Spleen (tissue), 11 donors: ENCODE results near the gene CLCN3. TPM values are rescaled to one million over a fixed set of nuclear protein-coding genes. Genes with fewer than 3 reads are reported as not detected.
"Not testable (repeated sequence)": the region's sequence is repeated elsewhere in the genome, so short reads cannot be mapped to it uniquely, and the experiment has no call there.

Experiments
- DNase-seq: peaks from one replicate; pipeline ENCODE4 v3.0.0-alpha.2; 2020
- H3K27ac ChIP-seq, 8 donors: fragments of 200-600 bp; sonication (generic) in 7 of 8; 1 replicate in 4 of 8; 2 replicates in 4 of 8; pipeline versions ENCODE4 v1.5.0 to v1.8.0; 2016 to 2021; ENCODE audit warnings: inconsistent platforms in 4 of 8, mild to moderate bottlenecking in 4 of 8, moderate library complexity in 1 of 8
- H3K27me3 ChIP-seq, 7 donors: fragments of 200-600 bp; sonication (generic) in 6 of 7; replicated peaks in 1 of 7; 1 replicate in 4 of 7; 2 replicates in 3 of 7; pipeline versions ENCODE4 v1.5.0 to v1.8.0; 2016 to 2021; ENCODE audit warnings: inconsistent platforms in 3 of 7, mild to moderate bottlenecking in 1 of 7
- H3K36me3 ChIP-seq, 6 donors: fragments of 200-600 bp; sonication (generic) in 5 of 6; 1 replicate in 4 of 6; 2 replicates in 2 of 6; pipeline versions ENCODE4 v1.5.0 to v1.8.0; 2016 to 2021; ENCODE audit warnings: inconsistent platforms in 2 of 6
- H3K4me1 ChIP-seq, 6 donors: fragments of 200-600 bp; sonication (generic) in 5 of 6; 1 replicate in 3 of 6; 2 replicates in 3 of 6; pipeline versions ENCODE4 v1.5.0 to v1.8.0; 2016 to 2021; ENCODE audit warnings: inconsistent platforms in 3 of 6
- H3K4me3 ChIP-seq, 8 donors: fragments of 200-600 bp; sonication (generic) in 7 of 8; 1 replicate in 4 of 8; 2 replicates in 4 of 8; pipeline versions ENCODE4 v1.5.0 to v1.8.0; 2016 to 2021; ENCODE audit warnings: inconsistent platforms in 4 of 8, mild to moderate bottlenecking in 4 of 8, moderate library complexity in 2 of 8
- H3K9me3 ChIP-seq, 8 donors: fragments of 200-600 bp; sonication (generic) in 7 of 8; 1 replicate in 4 of 8; 2 replicates in 4 of 8; pipeline versions ENCODE4 v1.5.0 to v1.8.0; 2016 to 2021; ENCODE audit warnings: inconsistent platforms in 4 of 8
- POLR2A ChIP-seq, 3 donors: fragments of 450-650 bp; IDR thresholded peaks; one replicate each; pipeline ENCODE4 v1.5.1; 2017; ENCODE audit warnings: antibody characterized with exemption in 3 of 3, mild to moderate bottlenecking in 1 of 3
- POLR2AphosphoS5 ChIP-seq, 3 donors: sonication (generic); formaldehyde crosslinking; IDR thresholded peaks; one replicate each; pipeline ENCODE4 v1.5.1; 2017; ENCODE audit warnings: antibody characterized with exemption in 3 of 3
- WGBS, 5 donors: extraction: QIAGEN DNeasy Blood & Tissue Kit in 3 of 5; methylation state at CpG; one replicate each; pipeline versions ENCODE4 v1.1.5 to v1.1.7; 2013 to 2018; 5-methylcytosine and 5-hydroxymethylcytosine counted together
- intact Hi-C: fragments of 100-400 bp; cut with DNase I; formaldehyde crosslinking; loops from one replicate; pipeline ENCODE4 v1.15.0; 2023; ENCODE audit warnings: low total_unique reads
- polyA plus RNA-seq, 3 donors: library from polyadenylated mRNA; stranded (reverse); fragments of 200-250 nt; gene quantifications; one replicate each; pipeline ENCODE4 v1.2.1, GENCODE V29; 2013
- total RNA-seq, 7 donors: library from RNA; depleted of rRNA in 3 of 7; stranded (reverse); fragments of >200 nt in 3 of 7; fragmentation: NEBNext Ultra II Directional in 4 of 7; extraction: Animal tissue kit (Norgen Biotek cat#: 25700) in 4 of 7; gene quantifications; one replicate each; pipeline versions ENCODE4 v1.1.0 to v1.2.1, GENCODE V29; 2016 to 2021
- TF ChIP-seq, protein P1 (sequence below), 11 experiments: fragments of 200-600 bp in 7 of 11; fragments of 450-650 bp in 4 of 11; sonication (generic) in 4 of 11; IDR thresholded peaks in 8 of 11; conservative IDR thresholded peaks in 3 of 11; 1 replicate in 7 of 11; 2 replicates in 4 of 11; pipeline versions ENCODE4 v1.4.0 to v1.8.0; 2016 to 2021; ENCODE audit warnings: antibody characterized with exemption in 11 of 11, inconsistent platforms in 4 of 11, mild to moderate bottlenecking in 1 of 11
- donor health status: healthy with polysubstance abuse.
- donor health status: DM: no; HTN: no; CAD: no; lungs with moderate emphysema.
- donor health status: DM: no; HTN: no; CAD: no.
- donor health status: Bipolar disorder and iron deficiency.
- donor health status: healthy.
- donor health status: DM: no; HTN: no; CAD: no.
- donor health status: DM: yes; HTN: yes; CAD: no.

CLCN3 gene
- total and polyA plus RNA-seq, 10 donors: 4.0 to 43.3 (median 30.4) TPM

DNA sequence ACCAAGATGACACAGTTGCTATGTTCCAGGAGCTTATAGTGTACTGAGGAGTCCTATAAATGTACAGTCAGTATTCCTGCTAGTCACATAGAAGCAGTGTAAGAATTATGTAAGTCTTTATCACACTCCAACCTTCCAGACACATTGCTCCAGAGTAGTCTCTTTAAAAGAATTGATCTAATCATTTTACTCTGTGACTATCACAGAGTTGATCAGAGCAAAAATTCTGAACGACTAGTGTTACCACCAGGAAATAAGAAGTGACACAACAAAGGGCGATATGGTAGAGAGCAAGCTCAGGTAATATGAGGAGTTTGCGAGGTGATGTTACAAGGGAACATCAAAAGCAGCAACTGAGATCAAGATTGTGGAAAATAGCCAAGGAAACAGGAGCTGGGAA lies 146.4 kb downstream of the CLCN3 start:
- Histone ChIP-seq H3K9me3 (no peaks in the 10 kb centered on the region), H3K27ac (no peak overlapping the region), H3K4me3 (no peak overlapping the region), H3K27me3 (no peaks in the 10 kb centered on the region), H3K4me1 (no peaks in the 10 kb centered on the region), H3K36me3 (no peaks in the 10 kb centered on the region)
- intact Hi-C loops: no loop called here
- TF ChIP-seq, protein P1, sequence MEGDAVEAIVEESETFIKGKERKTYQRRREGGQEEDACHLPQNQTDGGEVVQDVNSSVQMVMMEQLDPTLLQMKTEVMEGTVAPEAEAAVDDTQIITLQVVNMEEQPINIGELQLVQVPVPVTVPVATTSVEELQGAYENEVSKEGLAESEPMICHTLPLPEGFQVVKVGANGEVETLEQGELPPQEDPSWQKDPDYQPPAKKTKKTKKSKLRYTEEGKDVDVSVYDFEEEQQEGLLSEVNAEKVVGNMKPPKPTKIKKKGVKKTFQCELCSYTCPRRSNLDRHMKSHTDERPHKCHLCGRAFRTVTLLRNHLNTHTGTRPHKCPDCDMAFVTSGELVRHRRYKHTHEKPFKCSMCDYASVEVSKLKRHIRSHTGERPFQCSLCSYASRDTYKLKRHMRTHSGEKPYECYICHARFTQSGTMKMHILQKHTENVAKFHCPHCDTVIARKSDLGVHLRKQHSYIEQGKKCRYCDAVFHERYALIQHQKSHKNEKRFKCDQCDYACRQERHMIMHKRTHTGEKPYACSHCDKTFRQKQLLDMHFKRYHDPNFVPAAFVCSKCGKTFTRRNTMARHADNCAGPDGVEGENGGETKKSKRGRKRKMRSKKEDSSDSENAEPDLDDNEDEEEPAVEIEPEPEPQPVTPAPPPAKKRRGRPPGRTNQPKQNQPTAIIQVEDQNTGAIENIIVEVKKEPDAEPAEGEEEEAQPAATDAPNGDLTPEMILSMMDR (IDR thresholded peaks at IDR 0.05 in 8 of 11, conservative IDR thresholded peaks at IDR 0.05 in 3 of 11): no peak
- TF ChIP-seq POLR2A (IDR thresholded peaks at IDR 0.05) (no peak), POLR2AphosphoS5 (IDR thresholded peaks at IDR 0.05) (no peak)
- DNase-seq: no peak
- 84 to 88% (median 88%) methylated on average over 3 of the region's 3 CpGs for WGBS, 5 donors

DNA sequence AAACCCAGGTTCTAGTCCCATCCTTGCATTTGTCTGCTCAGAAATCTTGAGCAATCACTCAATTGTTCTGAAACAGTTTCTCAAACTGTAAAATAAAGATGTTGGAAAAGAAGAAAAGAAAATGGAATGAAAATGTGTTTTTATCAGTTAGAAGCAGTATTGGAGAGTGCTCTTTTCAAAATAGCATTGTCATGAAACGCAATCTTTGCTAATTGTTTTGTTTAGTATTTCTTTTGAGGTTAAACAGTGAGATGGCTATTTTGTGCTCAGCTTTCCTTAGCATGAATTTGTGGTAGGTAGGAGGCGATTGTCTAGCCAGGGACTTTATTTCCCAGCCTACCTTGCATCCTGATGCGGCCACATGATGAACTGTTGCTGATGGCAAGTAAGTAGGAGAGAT lies 148.0 kb downstream of the CLCN3 start:
- no peak overlapping the region for H3K27ac ChIP-seq
- H3K36me3 ChIP-seq: no peaks in the 10 kb centered on the region
- no peaks in the 10 kb centered on the region for H3K4me1 ChIP-seq
- 86 to 91% (median 88%) methylated on average over 3 of the region's 3 CpGs for WGBS, 5 donors
- TF ChIP-seq, protein P1 (IDR thresholded peaks at IDR 0.05 in 8 of 11, conservative IDR thresholded peaks at IDR 0.05 in 3 of 11): no peak
- TF ChIP-seq POLR2AphosphoS5 (IDR thresholded peaks at IDR 0.05) (no peak), POLR2A (IDR thresholded peaks at IDR 0.05) (no peak)
- DNase-seq: no peak
- H3K27me3 ChIP-seq: no peaks in the 10 kb centered on the region
- no peak overlapping the region for H3K4me3 ChIP-seq
- intact Hi-C loops: no loop called here
- H3K9me3 ChIP-seq: no peaks in the 10 kb centered on the region

DNA sequence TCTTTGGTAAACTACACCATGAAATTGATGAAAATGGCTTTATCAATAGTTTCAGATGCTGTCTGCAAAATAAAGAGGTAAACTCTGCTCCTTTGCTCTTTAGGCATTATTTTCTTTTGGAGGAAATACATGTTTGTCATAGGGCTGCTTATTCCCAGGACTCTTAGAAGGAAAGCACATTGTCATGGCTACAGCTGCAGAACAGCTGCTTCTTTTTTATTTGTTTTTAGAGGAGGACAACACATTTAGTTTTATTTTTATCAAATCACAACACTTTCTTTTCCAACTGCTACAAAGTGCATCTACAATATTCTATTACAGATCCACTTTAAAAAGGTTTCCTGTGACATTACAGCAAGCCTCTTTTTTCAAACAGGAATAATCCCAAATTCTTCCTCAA lies 150.0 kb downstream of the CLCN3 start:
- H3K27me3 ChIP-seq: peaks cover 0 to 14% (median 7%) of the 10 kb centered on the region in 7 donors
- H3K36me3 ChIP-seq: no peaks in the 10 kb centered on the region
- H3K27ac ChIP-seq: no peak overlapping the region
- no peak for DNase-seq
- no peak for TF ChIP-seq POLR2A (IDR thresholded peaks at IDR 0.05)
- TF ChIP-seq, protein P1 (IDR thresholded peaks at IDR 0.05 in 8 of 11, conservative IDR thresholded peaks at IDR 0.05 in 3 of 11): no peak
- no peak for TF ChIP-seq POLR2AphosphoS5 (IDR thresholded peaks at IDR 0.05)
- H3K4me1 ChIP-seq: peaks cover 0 to 11% (median 6%) of the 10 kb centered on the region in 6 donors
- no peak overlapping the region for H3K4me3 ChIP-seq
- intact Hi-C loops: no loop called here
- no peaks in the 10 kb centered on the region for H3K9me3 ChIP-seq

DNA sequence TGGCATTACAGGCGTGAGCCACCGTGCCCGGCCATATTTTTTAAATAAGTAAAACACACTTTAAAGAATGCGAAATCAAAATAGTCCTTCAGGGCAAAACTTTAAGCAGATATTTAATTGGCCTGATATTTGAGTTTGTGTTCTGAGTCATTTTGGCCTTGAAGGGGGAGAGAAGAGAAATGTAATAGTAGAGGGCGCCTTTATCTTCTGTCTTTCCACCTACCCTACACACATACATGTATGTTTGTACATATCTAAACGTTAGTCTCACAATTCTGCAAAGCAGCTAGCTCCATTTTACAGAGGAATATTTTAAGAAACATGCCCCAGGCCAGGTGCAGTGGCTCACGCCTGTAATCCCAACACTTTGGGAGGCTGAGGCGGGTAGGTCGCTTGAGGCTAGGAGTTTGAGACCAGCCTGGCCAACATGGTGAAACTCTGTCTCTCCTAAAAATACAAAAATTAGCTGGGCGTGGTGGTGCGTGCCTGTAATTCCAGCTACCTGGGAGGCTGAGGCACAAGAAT lies 151.2 kb downstream of the CLCN3 start:
- H3K4me1 ChIP-seq: peaks cover 0 to 11% (median 6%) of the 10 kb centered on the region in 6 donors
- H3K27ac ChIP-seq, H3K36me3 ChIP-seq, H3K9me3 ChIP-seq, DNase-seq, H3K4me3 ChIP-seq, intact Hi-C loops: not testable (repeated sequence)
- peaks cover 0 to 23% (median 7%) of the 10 kb centered on the region in 7 donors for H3K27me3 ChIP-seq
- 88 to 95% (median 91%) methylated on average over 11 of the region's 11 CpGs for WGBS, 5 donors

Other genes with a start within 250 kb of the CLCN3 start
- gene NEK1, start 8.0 kb upstream of the CLCN3 start, total RNA-seq: 10 to 100 TPM; 10.1 to 20.0 (median 16.3) TPM
- 1 to 10 TPM; 3.0 to 4.9 (median 4.4) TPM for gene NEK1, start 8.0 kb upstream of the CLCN3 start, polyA plus RNA-seq
- 10 to 100 TPM; 15.7 to 47.6 (median 19.8) TPM for gene HPF1, start 137.4 kb downstream of the CLCN3 start, total RNA-seq
- 10 to 100 TPM; 18.8 to 29.1 (median 26.5) TPM for gene HPF1, start 137.4 kb downstream of the CLCN3 start, polyA plus RNA-seq